IMR-90 (cell line): Measurements from ENCODE around the gene SMC4. TPM values are rescaled to one million over a fixed set of nuclear protein-coding genes. Genes with fewer than 3 reads are reported as not detected.

Experiments
- BHLHE40 ChIP-seq: fragments of 150-350 bp; IDR thresholded peaks from 2 replicates; pipeline ENCODE4 v1.6.1; 2016; ENCODE audit warnings: mild to moderate bottlenecking, low read depth, low read length
- CEBPB ChIP-seq: IDR thresholded peaks from 2 replicates; pipeline ENCODE4 v1.6.1; 2012; ENCODE audit warnings: low read depth, low read length, improper control_type of control experiment
- CTCF ChIP-seq: conservative IDR thresholded peaks from 2 replicates; pipeline ENCODE4 v1.5.1; 2012; ENCODE audit warnings: mild to moderate bottlenecking, low read depth, low read length, improper control_type of control experiment
- MXI1 ChIP-seq: IDR thresholded peaks from 2 replicates; pipeline ENCODE4 v1.6.1; 2012; ENCODE audit warnings: low read depth, mild to moderate bottlenecking, low read length, moderate library complexity, borderline replicate concordance
- SMC3 ChIP-seq: fragments of 150-350 bp; IDR thresholded peaks from 2 replicates; pipeline ENCODE4 v1.6.1; 2016; ENCODE audit warnings: low read depth, mild to moderate bottlenecking, antibody characterized with exemption, low read length, moderate library complexity
- polyA plus RNA-seq, 3 experiments: library from polyadenylated mRNA; depleted of rRNA; stranded (reverse); fragments of >200 nt; gene quantifications; 2 replicates each; pipeline ENCODE4 v1.2.3, GENCODE V29; 2012; ENCODE audit warnings: low replicate concordance in 1 of 3
- total RNA-seq: library from RNA; depleted of rRNA; stranded (reverse); fragments of >200 nt; gene quantifications from 2 replicates; pipeline ENCODE4 v1.2.3, GENCODE V29; 2012

SMC4 gene
- total and polyA plus RNA-seq, 2 of the 4 experiments (the other 2 are of a cell fraction) = 48.8 to 50.1 TPM

GRCh38 chr3:160409812-160410610, 10.6 kb downstream of the SMC4 start (continued):
- TF ChIP-seq MXI1 = no peak
- no peak for TF ChIP-seq BHLHE40
- TF ChIP-seq SMC3 = no peak
- TF ChIP-seq CEBPB = no peak
- no peak for TF ChIP-seq CTCF
